Uterus (tissue), 4 donors: ENCODE data around the gene ICAM2. TPM values are rescaled to one million over a fixed set of nuclear protein-coding genes. Genes with fewer than 3 reads are reported as not detected.

ENCODE experiments used
- DNase-seq, 2 donors: peaks; one replicate each; pipeline ENCODE4 v3.0.0-alpha.2; 2019 to 2020
- H3K27ac ChIP-seq, 2 donors: fragments of 200-600 bp; sonication (generic); 1 replicate in 1 of 2; 2 replicates in 1 of 2; pipeline ENCODE4 v1.5.1; 2016 to 2018
- H3K27me3 ChIP-seq, 2 donors: fragments of 200-600 bp; sonication (generic); one replicate each; pipeline ENCODE4 v1.5.1; 2018 to 2019; ENCODE audit warnings: control low read depth in 1 of 2
- H3K36me3 ChIP-seq, 2 donors: fragments of 200-600 bp; sonication (generic); one replicate each; pipeline ENCODE4 v1.5.1; 2019; ENCODE audit warnings: control low read depth in 1 of 2
- H3K4me1 ChIP-seq, 2 donors: fragments of 200-600 bp; sonication (generic); one replicate each; pipeline ENCODE4 v1.5.1; 2018 to 2019; ENCODE audit warnings: control low read depth in 1 of 2
- H3K4me3 ChIP-seq, 2 donors: fragments of 200-600 bp; sonication (generic); 1 replicate in 1 of 2; 2 replicates in 1 of 2; pipeline ENCODE4 v1.5.1; 2018 to 2019; ENCODE audit warnings: mild to moderate bottlenecking in 1 of 2
- H3K9me3 ChIP-seq, 2 donors: fragments of 200-600 bp; sonication (generic); one replicate each; pipeline ENCODE4 v1.5.1; 2019; ENCODE audit warnings: control low read depth in 1 of 2
- POLR2A ChIP-seq, 2 donors: fragments of 450-650 bp; IDR thresholded peaks; one replicate each; pipeline ENCODE4 v1.6.1; 2016; ENCODE audit warnings: antibody characterized with exemption in 2 of 2, mild to moderate bottlenecking in 1 of 2, moderate library complexity in 1 of 2
- intact Hi-C: fragments of 100-400 bp; cut with DNase I; formaldehyde crosslinking; loops from one replicate; pipeline ENCODE4 v1.15.1; 2023; ENCODE audit warnings: low total_unique reads
- total RNA-seq, 4 donors: library from RNA; depleted of rRNA in 3 of 4; stranded (reverse); fragments of >200 nt in 3 of 4; gene quantifications; one replicate each; pipeline versions ENCODE4 v1.1.0 to v1.2.4, GENCODE V29; 2014 to 2023
- TF ChIP-seq, protein P1 (sequence below), 4 experiments: fragments of 200-600 bp in 2 of 4; fragments of 450-650 bp in 2 of 4; sonication (generic) in 2 of 4; IDR thresholded peaks; one replicate each; pipeline ENCODE4 v1.5.1; 2016 to 2019; ENCODE audit warnings: antibody characterized with exemption in 4 of 4, mild to moderate bottlenecking in 2 of 4, moderate library complexity in 1 of 4
- donor health status: DM: yes; HTN: yes; CAD: no.

ICAM2 gene
- total RNA-seq, 4 donors from 2014 or later = 20.6 to 108 (median 42.4) TPM

DNA sequence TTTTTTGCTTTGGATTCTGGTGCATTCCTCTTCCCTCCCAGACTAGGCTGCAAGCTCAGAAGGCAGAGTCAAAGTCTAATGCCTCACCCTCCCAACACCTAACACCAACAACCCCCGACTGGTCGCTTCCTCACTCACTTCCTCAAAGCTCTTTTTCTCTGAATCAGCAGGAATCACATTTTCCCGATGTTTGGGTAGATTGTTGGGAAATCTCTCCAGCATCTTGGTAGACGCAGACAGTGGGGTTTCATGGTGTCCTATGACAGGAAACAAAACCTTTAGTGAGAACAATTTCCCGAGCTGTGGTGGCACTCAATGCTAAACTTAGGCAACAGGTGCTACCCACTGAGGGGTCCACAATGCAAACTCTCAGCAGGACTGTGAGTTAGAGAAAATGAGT, 39.9 kb upstream of the ICAM2 start:
- DNase-seq = no peak
- H3K4me1 ChIP-seq = no peaks in the 10 kb centered on the region
- H3K4me3 ChIP-seq = no peak overlapping the region
- TF ChIP-seq POLR2A (IDR thresholded peaks at IDR 0.05) = no peak
- TF ChIP-seq, protein P1, sequence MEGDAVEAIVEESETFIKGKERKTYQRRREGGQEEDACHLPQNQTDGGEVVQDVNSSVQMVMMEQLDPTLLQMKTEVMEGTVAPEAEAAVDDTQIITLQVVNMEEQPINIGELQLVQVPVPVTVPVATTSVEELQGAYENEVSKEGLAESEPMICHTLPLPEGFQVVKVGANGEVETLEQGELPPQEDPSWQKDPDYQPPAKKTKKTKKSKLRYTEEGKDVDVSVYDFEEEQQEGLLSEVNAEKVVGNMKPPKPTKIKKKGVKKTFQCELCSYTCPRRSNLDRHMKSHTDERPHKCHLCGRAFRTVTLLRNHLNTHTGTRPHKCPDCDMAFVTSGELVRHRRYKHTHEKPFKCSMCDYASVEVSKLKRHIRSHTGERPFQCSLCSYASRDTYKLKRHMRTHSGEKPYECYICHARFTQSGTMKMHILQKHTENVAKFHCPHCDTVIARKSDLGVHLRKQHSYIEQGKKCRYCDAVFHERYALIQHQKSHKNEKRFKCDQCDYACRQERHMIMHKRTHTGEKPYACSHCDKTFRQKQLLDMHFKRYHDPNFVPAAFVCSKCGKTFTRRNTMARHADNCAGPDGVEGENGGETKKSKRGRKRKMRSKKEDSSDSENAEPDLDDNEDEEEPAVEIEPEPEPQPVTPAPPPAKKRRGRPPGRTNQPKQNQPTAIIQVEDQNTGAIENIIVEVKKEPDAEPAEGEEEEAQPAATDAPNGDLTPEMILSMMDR (IDR thresholded peaks at IDR 0.05) = no peak
- intact Hi-C loops = loop anchor here (10.0 kb wide), 1 partner anchor 74 kb away; the partner anchor contains the start of gene ERN1
- H3K27ac ChIP-seq = no peak overlapping the region
- no peaks in the 10 kb centered on the region for H3K36me3 ChIP-seq
- no peaks in the 10 kb centered on the region for H3K27me3 ChIP-seq
- H3K9me3 ChIP-seq = no peaks in the 10 kb centered on the region

DNA sequence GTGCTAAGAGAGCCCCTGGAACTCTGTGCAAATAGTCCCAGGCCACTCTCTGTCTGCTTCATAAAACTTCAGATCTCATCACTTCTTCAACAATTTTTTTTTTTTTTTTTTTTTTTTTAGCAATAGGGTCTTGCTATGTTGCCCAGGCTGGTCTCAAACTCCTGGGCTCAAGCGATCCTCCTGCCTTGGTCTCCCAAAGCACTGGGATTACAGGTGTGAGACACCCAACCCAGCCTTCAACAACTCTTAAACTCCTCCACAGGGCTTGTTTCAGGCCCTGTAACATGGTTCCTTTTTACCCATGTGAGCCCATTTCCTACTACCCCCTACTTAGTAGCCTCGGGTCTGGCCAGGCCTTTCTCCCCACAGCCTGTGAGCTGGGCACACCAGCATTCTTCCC, 39.3 kb upstream of the ICAM2 start:
- no peaks in the 10 kb centered on the region for H3K27me3 ChIP-seq
- H3K27ac ChIP-seq = no peak overlapping the region
- H3K36me3 ChIP-seq = no peaks in the 10 kb centered on the region
- no peak overlapping the region for H3K4me3 ChIP-seq
- H3K4me1 ChIP-seq = no peaks in the 10 kb centered on the region
- no peak for TF ChIP-seq POLR2A (IDR thresholded peaks at IDR 0.05)
- TF ChIP-seq, protein P1 (IDR thresholded peaks at IDR 0.05) = no peak
- no peaks in the 10 kb centered on the region for H3K9me3 ChIP-seq
- DNase-seq = no peak
- intact Hi-C loops = loop anchor here (10.0 kb wide), 1 partner anchor 75 kb away; the partner anchor contains the start of gene ERN1

DNA sequence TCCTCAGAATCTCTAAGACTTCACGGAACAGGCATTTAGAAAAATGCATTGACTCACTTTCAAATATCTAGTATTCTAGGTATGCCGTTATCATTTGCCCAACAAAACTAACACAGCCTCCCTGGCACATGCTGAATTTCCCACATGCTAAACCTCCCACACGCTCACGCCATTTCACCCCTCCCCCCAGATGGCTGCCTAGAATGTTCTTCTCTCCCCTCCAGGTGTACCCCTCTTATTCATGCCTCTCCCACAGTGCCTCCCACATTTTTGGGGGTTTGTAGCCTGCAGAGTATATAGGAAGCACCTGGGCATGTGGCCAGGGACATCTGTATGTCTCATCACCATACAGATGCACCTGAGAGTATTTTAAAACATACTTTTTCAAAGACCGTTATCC, 38.2 kb upstream of the ICAM2 start:
- TF ChIP-seq POLR2A (IDR thresholded peaks at IDR 0.05) = no peak
- TF ChIP-seq, protein P1 (IDR thresholded peaks at IDR 0.05) = no peak
- Histone ChIP-seq H3K4me3 (no peak overlapping the region), H3K36me3 (no peaks in the 10 kb centered on the region), H3K27me3 (no peaks in the 10 kb centered on the region), H3K4me1 (no peaks in the 10 kb centered on the region), H3K27ac (no peak overlapping the region), H3K9me3 (no peaks in the 10 kb centered on the region)
- intact Hi-C loops = no loop called here
- DNase-seq = no peak

DNA sequence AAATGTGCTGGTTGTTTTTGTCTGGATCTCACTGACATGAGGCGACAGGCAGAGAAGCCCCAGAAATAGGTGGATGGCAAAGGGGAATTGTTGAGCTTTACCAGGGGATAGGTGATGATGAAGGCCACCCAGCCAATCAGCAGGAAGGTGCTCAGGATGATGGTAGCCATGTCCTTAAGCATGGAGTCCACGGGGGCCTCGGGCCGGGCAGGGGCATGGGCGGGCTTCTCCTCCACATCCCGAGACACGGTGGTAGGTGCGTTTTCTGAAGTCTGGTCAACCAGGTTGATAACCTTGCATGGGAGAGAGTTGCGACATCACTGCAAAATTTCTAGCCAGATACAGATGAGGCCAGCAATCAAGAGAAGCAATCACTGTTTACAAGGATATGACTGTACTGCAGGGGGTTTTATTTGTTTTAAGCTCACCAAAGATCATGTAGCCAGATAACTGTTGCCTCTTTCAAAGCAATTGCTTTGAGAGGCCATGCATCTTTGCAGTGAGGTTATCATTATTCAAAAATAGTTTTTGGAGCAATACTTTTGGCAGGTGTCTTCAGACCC, 37.3 kb upstream of the ICAM2 start:
- Histone ChIP-seq H3K4me3 (no peak overlapping the region), H3K27me3 (no peaks in the 10 kb centered on the region), H3K9me3 (no peaks in the 10 kb centered on the region), H3K4me1 (no peaks in the 10 kb centered on the region), H3K27ac (no peak overlapping the region), H3K36me3 (no peaks in the 10 kb centered on the region)
- intact Hi-C loops = no loop called here
- no peak for TF ChIP-seq POLR2A (IDR thresholded peaks at IDR 0.05)
- TF ChIP-seq, protein P1 (IDR thresholded peaks at IDR 0.05) = no peak
- no peak for DNase-seq

DNA sequence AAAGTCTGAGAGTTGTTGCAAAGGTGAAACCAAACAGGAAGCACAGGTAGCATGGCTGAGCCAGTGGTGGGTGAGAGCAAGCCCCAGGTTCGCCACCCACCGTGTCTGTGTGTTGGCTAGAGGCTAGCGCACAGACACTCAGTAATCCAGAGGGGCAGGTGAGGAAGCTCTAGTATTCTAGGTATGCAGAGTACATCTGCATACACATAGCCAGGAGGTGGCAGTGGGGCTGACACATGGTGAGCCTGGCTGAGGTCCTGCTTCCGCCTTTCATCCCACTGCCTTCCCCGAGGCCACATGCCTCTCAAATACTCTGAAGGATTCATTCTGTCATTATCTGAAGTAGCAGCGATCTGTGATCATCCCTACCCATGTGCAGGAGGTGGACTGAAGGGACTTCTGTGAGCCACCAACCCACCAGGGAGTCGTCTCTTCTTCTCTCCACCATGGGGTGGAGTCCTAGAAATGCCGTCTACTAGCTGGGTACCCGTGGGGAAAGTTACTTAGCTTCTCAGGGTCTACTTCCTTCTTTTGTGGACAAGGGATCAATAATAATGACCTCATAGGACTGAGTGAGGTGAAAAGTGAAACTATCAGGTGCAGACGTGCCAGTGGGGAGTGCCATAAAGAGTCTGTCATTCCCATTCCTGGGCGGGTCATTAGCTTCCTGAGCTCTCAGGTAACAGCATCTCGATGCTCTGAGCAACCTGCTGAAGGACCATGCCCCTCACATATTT, 36.0 kb upstream of the ICAM2 start:
- Histone ChIP-seq H3K4me1 (no peaks in the 10 kb centered on the region), H3K9me3 (no peaks in the 10 kb centered on the region), H3K36me3 (no peaks in the 10 kb centered on the region), H3K4me3 (no peak overlapping the region), H3K27me3 (no peaks in the 10 kb centered on the region), H3K27ac (no peak overlapping the region)
- TF ChIP-seq, protein P1 (IDR thresholded peaks at IDR 0.05) = no peak
- TF ChIP-seq POLR2A (IDR thresholded peaks at IDR 0.05) = no peak
- no peak for DNase-seq
- intact Hi-C loops = no loop called here
